Ovary (tissue), 9 donors: ENCODE results near the gene HARS2. TPM values are rescaled to one million over a fixed set of nuclear protein-coding genes. Genes with fewer than 3 reads are reported as not detected.

Experiments used
- DNase-seq, 5 donors: peaks; one replicate each; pipeline ENCODE4 v3.0.0-alpha.2; 2019 to 2020
- H3K27ac ChIP-seq, 2 donors: fragments of 200-600 bp; one replicate each; pipeline versions ENCODE4 v1.5.1 to v1.8.0; 2019 to 2022
- H3K27me3 ChIP-seq: fragments of 200-600 bp; one replicate; pipeline ENCODE4 v1.8.0; 2022
- H3K36me3 ChIP-seq: fragments of 200-600 bp; sonication (generic); one replicate; pipeline ENCODE4 v1.5.1; 2019
- H3K4me1 ChIP-seq: one replicate; pipeline ENCODE4 v1.8.1; 2013; ENCODE audit warnings: mild to moderate bottlenecking, moderate library complexity; ENCODE audit not compliant: insufficient read depth
- H3K4me3 ChIP-seq: fragments of 200-600 bp; sonication (generic); one replicate; pipeline ENCODE4 v1.5.1; 2017
- H3K9me3 ChIP-seq, 2 donors: fragments of 200-600 bp in 1 of 2; sonication (generic) in 1 of 2; one replicate each; pipeline versions ENCODE4 v1.5.1 to v1.8.1; 2013 to 2019; ENCODE audit warnings: mild to moderate bottlenecking in 1 of 2, moderate library complexity in 1 of 2
- EP300 ChIP-seq: sonication (generic); formaldehyde crosslinking; IDR thresholded peaks from one replicate; pipeline ENCODE4 v1.6.1; 2017; ENCODE audit warnings: antibody characterized with exemption
- POLR2A ChIP-seq: fragments of 450-650 bp; IDR thresholded peaks from one replicate; pipeline ENCODE4 v1.6.1; 2017; ENCODE audit warnings: antibody characterized with exemption, mild to moderate bottlenecking, moderate library complexity
- WGBS, 3 donors: extraction: QIAGEN DNeasy Blood & Tissue Kit in 1 of 3; methylation state at CpG; one replicate each; pipeline versions ENCODE4 v1.1.5 to v1.1.7; 2013 to 2017; 5-methylcytosine and 5-hydroxymethylcytosine counted together
- intact Hi-C, 4 donors: fragments of 100-400 bp; cut with DNase I; formaldehyde crosslinking; loops; one replicate each; pipeline versions ENCODE4 v1.11.0 to v1.15.1; 2022 to 2023
- polyA plus RNA-seq, 2 donors: library from polyadenylated mRNA; stranded (reverse); fragments of 200-250 nt in 1 of 2; fragments of 350-450 nt in 1 of 2; fragmentation: Illumina TruSeq in 1 of 2; extraction: RNeasy Lipid Tissue Mini Kit (QIAGEN cat#74804) in 1 of 2; gene quantifications; one replicate each; pipeline ENCODE4 v1.2.3, GENCODE V29; 2013 to 2014
- total RNA-seq, 7 donors: library from RNA; depleted of rRNA in 2 of 7; stranded (reverse); fragments of >200 nt in 2 of 7; fragmentation: NEBNext Ultra II Directional in 3 of 7; extraction: Animal tissue kit (Norgen Biotek cat#: 25700) in 3 of 7; gene quantifications; one replicate each; pipeline versions ENCODE4 v1.1.0 to v1.2.4, GENCODE V29; 2016 to 2023
- TF ChIP-seq, protein P1 (sequence below), 3 donors: fragments of 450-650 bp in 2 of 3; fragments of 200-600 bp in 1 of 3; IDR thresholded peaks; one replicate each; pipeline versions ENCODE4 v1.5.1 to v1.8.0; 2016 to 2022; ENCODE audit warnings: antibody characterized with exemption in 3 of 3, mild to moderate bottlenecking in 1 of 3
- donor health status: DM: no; HTN: no; CAD: no; lungs with moderate emphysema.
- donor health status: DM: no; HTN: no; CAD: no.
- donor health status: Bipolar disorder and iron deficiency.
- donor health status: DM: yes; HTN: yes; CAD: no.
- donor health status: DM: no; HTN: no; CAD: no.
- donor health status: DM: yes; HTN: yes; CAD: no.

The HARS2 gene
- total and polyA plus RNA-seq, 9 donors = 15.2 to 27.5 (median 21.6) TPM

GRCh38 chr5:140677947-140678346 lies 13.3 kb upstream of the HARS2 start:
- DNase-seq = no peak
- intact Hi-C loops = no loop called here
- Histone ChIP-seq H3K4me1 (no peaks in the 10 kb centered on the region), H3K27ac (no peak overlapping the region), H3K4me3 (no peak overlapping the region), H3K9me3 (no peaks in the 10 kb centered on the region), H3K27me3 (no peaks in the 10 kb centered on the region), H3K36me3 (no peaks in the 10 kb centered on the region)
- TF ChIP-seq POLR2A (no peak), EP300 (no peak)
- TF ChIP-seq, protein P1, sequence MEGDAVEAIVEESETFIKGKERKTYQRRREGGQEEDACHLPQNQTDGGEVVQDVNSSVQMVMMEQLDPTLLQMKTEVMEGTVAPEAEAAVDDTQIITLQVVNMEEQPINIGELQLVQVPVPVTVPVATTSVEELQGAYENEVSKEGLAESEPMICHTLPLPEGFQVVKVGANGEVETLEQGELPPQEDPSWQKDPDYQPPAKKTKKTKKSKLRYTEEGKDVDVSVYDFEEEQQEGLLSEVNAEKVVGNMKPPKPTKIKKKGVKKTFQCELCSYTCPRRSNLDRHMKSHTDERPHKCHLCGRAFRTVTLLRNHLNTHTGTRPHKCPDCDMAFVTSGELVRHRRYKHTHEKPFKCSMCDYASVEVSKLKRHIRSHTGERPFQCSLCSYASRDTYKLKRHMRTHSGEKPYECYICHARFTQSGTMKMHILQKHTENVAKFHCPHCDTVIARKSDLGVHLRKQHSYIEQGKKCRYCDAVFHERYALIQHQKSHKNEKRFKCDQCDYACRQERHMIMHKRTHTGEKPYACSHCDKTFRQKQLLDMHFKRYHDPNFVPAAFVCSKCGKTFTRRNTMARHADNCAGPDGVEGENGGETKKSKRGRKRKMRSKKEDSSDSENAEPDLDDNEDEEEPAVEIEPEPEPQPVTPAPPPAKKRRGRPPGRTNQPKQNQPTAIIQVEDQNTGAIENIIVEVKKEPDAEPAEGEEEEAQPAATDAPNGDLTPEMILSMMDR (IDR thresholded peaks at IDR 0.05) = no peak
- WGBS, 3 donors = 88 to 97% (median 96%) methylated on average over 3 of the region's 3 CpGs

- DNase-seq = no peak
- Histone ChIP-seq H3K36me3 (no peaks in the 10 kb centered on the region), H3K4me1 (no peaks in the 10 kb centered on the region), H3K27me3 (no peaks in the 10 kb centered on the region), H3K27ac (no peak overlapping the region), H3K9me3 (no peaks in the 10 kb centered on the region), H3K4me3 (no peak overlapping the region)
- TF ChIP-seq EP300 (no peak), POLR2A (no peak)
- TF ChIP-seq, protein P1 (IDR thresholded peaks at IDR 0.05) = no peak
- intact Hi-C loops = no loop called here
- WGBS, 3 donors = 95 to 98% (median 95%) methylated on average over 7 of the region's 7 CpGs
Observed at GRCh38 chr5:140678993-140679392, 12.3 kb upstream of the HARS2 start.

- Histone ChIP-seq H3K36me3 (no peaks in the 10 kb centered on the region), H3K4me1 (peaks cover 7% of the 10 kb centered on the region), H3K27ac (no peak overlapping the region), H3K27me3 (no peaks in the 10 kb centered on the region), H3K4me3 (peak overlapping the region; percentile 77), H3K9me3 (no peaks in the 10 kb centered on the region)
- WGBS, 3 donors = 40 to 51% (median 42%) methylated on average over 8 of the region's 8 CpGs
- DNase-seq = no peak
- TF ChIP-seq EP300 = no peak
- no peak for TF ChIP-seq POLR2A
- TF ChIP-seq, protein P1 (IDR thresholded peaks at IDR 0.05) = no peak
- intact Hi-C loops = no loop called here
Observed at GRCh38 chr5:140690376-140690932, 801 bp upstream of the HARS2 start.

- no peak for TF ChIP-seq EP300
- TF ChIP-seq, protein P1 (IDR thresholded peaks at IDR 0.05) = no peak
- TF ChIP-seq POLR2A = no peak
- no peak overlapping the region for H3K27ac ChIP-seq
- H3K4me3 ChIP-seq = no peak overlapping the region
- WGBS, 3 donors = 50 to 57% (median 52%) methylated on average over 5 of the region's 5 CpGs
- DNase-seq = no peak
- intact Hi-C loops = no loop called here
- H3K27me3 ChIP-seq = no peaks in the 10 kb centered on the region
- no peaks in the 10 kb centered on the region for H3K9me3 ChIP-seq
- no peaks in the 10 kb centered on the region for H3K36me3 ChIP-seq
- peaks cover 7% of the 10 kb centered on the region for H3K4me1 ChIP-seq
Observed at GRCh38 chr5:140694276-140694675, 3.0 kb downstream of the HARS2 start.
